Effector memory CD4-positive, alpha-beta T cell (primary cell): Measurements from ENCODE around the gene BCAS4.

Experiments used
- DNase-seq, 3 donors: peaks; one replicate each; pipeline ENCODE4 v3.0.0-alpha.2; 2020
- H3K27ac ChIP-seq: 2 replicates; pipeline ENCODE4 v1.7.0; 2013; ENCODE audit warnings: mild to moderate bottlenecking, low read length, moderate library complexity; ENCODE audit not compliant: insufficient read depth, poor library complexity, severe bottlenecking
- H3K27me3 ChIP-seq: replicated peaks from 2 replicates; pipeline ENCODE4 v1.7.0; 2013; ENCODE audit warnings: mild to moderate bottlenecking, low read length; ENCODE audit not compliant: insufficient read depth, control insufficient read depth, poor library complexity, severe bottlenecking
- H3K36me3 ChIP-seq: 2 replicates; pipeline ENCODE4 v1.7.0; 2013; ENCODE audit warnings: mild to moderate bottlenecking, low read length, moderate library complexity; ENCODE audit not compliant: control insufficient read depth, insufficient read depth
- H3K4me1 ChIP-seq: 2 replicates; pipeline ENCODE4 v1.7.0; 2013; ENCODE audit warnings: low read length, mild to moderate bottlenecking; ENCODE audit not compliant: control insufficient read depth, insufficient read depth, poor library complexity, severe bottlenecking
- H3K4me3 ChIP-seq: 2 replicates; pipeline ENCODE4 v1.7.0; 2013; ENCODE audit warnings: low read length, low read depth, mild to moderate bottlenecking; ENCODE audit not compliant: insufficient read depth, poor library complexity, severe bottlenecking
- H3K9me3 ChIP-seq: 2 replicates; pipeline ENCODE4 v1.7.0; 2013; ENCODE audit warnings: mild to moderate bottlenecking, low read length, moderate library complexity; ENCODE audit not compliant: control insufficient read depth
- total RNA-seq, 3 donors: gene quantifications; one replicate each; lab custom pipeline; 2026; lab: John Stamatoyannopoulos, UW

The BCAS4 gene
- 5.5 to 8.8 (median 7.6) reads per million in 3 donors for total RNA-seq

DNA sequence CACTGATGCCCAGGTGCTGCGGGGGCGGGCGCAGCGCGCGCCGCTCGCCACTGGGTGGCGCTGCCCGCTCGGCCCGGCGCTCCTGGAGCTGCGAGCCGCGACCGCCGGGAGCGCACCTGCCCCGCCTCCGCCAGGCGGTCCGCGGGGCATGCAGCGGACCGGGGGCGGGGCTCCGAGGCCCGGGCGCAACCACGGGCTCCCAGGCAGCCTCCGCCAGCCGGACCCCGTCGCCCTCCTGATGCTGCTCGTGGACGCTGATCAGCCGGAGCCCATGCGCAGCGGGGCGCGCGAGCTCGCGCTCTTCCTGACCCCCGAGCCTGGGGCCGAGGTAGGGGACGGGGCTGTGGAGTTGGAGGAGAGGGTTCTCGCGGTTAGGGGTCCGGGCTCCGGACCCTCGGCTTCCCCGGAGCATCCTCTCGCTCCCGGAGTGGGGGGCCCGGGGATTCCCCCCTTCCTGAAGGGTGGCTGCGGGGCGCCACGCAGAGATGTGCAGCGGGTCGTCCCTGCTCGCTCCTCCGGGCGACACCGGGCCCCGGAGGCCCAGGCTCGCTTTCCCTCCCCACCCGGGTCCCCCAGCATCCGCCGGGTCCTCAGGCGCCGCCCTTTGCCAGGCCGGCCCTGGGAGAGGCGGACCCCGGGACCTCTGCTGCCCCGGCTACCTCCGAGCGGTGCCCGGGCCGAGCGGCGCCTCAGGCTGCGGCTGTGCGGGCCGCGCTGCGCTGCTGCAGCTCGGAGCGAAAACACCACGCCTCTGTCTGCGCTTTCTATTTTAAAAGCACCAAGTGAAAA, at the start of gene BCAS4:
BCAS4 (plus strand) TSS at position 216 of the 789 bp plus-strand sequence; CDS start at position 239, 23 bp downstream.
- peaks cover 15% of the 10 kb centered on the region for H3K4me1 ChIP-seq
- DNase-seq: peak; percentile 66 to 73 (median 68)
- H3K36me3 ChIP-seq: no peaks in the 10 kb centered on the region
- H3K27ac ChIP-seq: peak within 1 kb of the TSS; percentile 61
- H3K4me3 ChIP-seq: peak within 1 kb of the TSS; percentile 99
- no peaks in the 10 kb centered on the region for H3K27me3 ChIP-seq
- H3K9me3 ChIP-seq: no peaks in the 10 kb centered on the region

DNA sequence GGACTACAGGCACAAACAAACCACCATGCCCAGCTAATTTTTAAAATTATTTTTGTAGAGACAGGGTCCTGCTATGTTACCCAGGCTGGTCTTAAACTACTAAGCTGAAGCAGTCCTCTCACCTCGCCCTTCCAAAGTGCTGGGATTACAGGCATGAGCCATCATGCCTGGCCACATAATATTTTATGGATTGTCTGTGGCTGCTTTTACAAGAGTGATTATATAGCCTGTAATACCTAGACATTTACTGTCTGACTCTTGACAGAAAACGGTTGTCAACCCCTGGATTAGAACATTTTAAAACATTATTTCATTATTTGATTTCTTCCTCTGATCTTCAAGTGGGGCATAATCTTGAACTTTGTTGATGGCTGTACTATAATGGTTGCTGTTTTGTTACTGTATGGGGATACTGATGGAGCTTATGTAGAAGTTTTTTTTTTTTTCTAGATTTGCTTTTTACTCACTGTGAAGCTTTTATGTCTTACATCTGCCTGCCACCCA, 49.2 kb upstream of the BCAS4 start:
- Histone ChIP-seq H3K4me1 (no peaks in the 10 kb centered on the region), H3K9me3 (no peaks in the 10 kb centered on the region), H3K27ac (no peak overlapping the region), H3K27me3 (no peaks in the 10 kb centered on the region), H3K36me3 (peaks cover 7% of the 10 kb centered on the region), H3K4me3 (no peak overlapping the region)
- DNase-seq: no peak

DNA sequence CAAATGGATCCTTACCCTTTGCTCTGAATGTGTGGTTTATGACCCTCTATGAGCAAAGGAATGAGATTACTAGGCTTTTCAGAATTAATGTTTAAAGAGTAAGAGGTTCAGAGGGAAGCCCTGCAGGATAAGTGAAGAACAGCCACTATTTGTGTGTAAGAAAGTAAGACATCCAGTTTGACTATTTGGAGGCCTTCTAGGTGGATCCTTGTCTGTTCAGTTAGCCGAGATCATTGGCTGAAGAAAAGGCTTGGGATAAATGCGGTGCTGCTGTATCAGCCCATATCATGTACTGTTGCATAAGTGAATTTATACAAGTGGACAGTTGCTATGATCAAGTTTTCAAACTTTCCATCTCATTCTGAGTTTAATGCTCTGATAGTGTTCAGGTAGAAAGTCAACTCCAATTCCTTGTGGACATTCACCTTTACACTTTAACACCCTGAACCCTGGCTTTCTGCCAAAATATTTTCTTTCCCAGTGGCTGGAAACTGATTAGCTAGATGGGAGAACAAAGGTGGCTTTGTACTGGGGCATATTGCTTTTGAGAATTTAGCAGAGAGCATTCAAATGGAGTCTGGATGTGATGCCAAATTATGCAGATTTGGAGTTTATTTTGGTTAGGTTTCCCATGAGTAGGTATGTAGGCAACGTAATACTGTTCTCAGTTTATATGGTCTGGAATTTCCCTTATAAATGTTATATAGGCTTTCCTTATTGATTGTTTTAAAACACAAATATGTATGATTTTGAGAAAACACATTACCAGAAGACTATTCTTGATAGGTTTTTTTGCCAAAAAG, 48.5 kb upstream of the BCAS4 start:
- H3K4me3 ChIP-seq: no peak overlapping the region
- H3K27me3 ChIP-seq: no peaks in the 10 kb centered on the region
- no peaks in the 10 kb centered on the region for H3K4me1 ChIP-seq
- peaks cover 7% of the 10 kb centered on the region for H3K36me3 ChIP-seq
- no peak overlapping the region for H3K27ac ChIP-seq
- no peaks in the 10 kb centered on the region for H3K9me3 ChIP-seq
- DNase-seq: no peak

DNA sequence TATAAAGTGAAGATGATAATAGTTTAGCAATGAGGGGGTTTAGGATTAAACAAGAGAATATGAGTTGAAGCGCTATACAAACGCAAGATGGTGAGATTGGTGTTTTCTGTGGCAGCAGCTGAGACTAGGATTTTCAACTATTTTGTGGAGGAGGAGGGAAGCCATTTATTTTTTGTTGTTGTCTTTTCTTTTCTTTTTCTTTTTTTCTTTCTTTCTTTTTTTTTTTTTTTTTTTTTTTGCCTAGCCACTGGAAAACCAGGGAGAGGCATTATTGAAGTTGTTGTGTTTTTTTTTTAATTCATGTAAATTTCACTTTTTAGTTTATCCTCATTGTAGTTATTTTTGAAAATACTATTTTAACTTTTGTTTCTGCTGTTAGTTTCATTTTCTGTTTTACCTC, 47.6 kb upstream of the BCAS4 start:
- DNase-seq: no peak
- no peak overlapping the region for H3K27ac ChIP-seq
- H3K4me3 ChIP-seq: no peak overlapping the region

GRCh38 chr20:50750145-50750671, 44.7 kb upstream of the BCAS4 start:
- H3K4me3 ChIP-seq: no peak overlapping the region
- no peaks in the 10 kb centered on the region for H3K4me1 ChIP-seq
- H3K27me3 ChIP-seq: no peaks in the 10 kb centered on the region
- H3K9me3 ChIP-seq: no peaks in the 10 kb centered on the region
- H3K36me3 ChIP-seq: peaks cover 7% of the 10 kb centered on the region
- H3K27ac ChIP-seq: no peak overlapping the region
- DNase-seq: no peak

More for the DNA sequence above, 47.6 kb upstream of the BCAS4 start:
- H3K27me3 ChIP-seq: no peaks in the 10 kb centered on the region
- H3K36me3 ChIP-seq: peaks cover 7% of the 10 kb centered on the region
- H3K4me1 ChIP-seq: no peaks in the 10 kb centered on the region
- H3K9me3 ChIP-seq: no peaks in the 10 kb centered on the region

- Histone ChIP-seq H3K9me3 (no peaks in the 10 kb centered on the region), H3K27ac (no peak overlapping the region), H3K36me3 (peaks cover 7% of the 10 kb centered on the region), H3K4me3 (no peak overlapping the region), H3K27me3 (no peaks in the 10 kb centered on the region), H3K4me1 (no peaks in the 10 kb centered on the region)
- DNase-seq: no peak
Observed at GRCh38 chr20:50753152-50753551, 41.7 kb upstream of the BCAS4 start.

GRCh38 chr20:50754420-50754819, 40.4 kb upstream of the BCAS4 start:
- H3K4me3 ChIP-seq: no peak overlapping the region
- no peak for DNase-seq
- H3K9me3 ChIP-seq: no peaks in the 10 kb centered on the region
- peaks cover 7% of the 10 kb centered on the region for H3K36me3 ChIP-seq
- no peaks in the 10 kb centered on the region for H3K4me1 ChIP-seq
- no peaks in the 10 kb centered on the region for H3K27me3 ChIP-seq
- no peak overlapping the region for H3K27ac ChIP-seq

GRCh38 chr20:50756447-50756846, 38.4 kb upstream of the BCAS4 start:
- H3K27ac ChIP-seq: no peak overlapping the region
- no peak overlapping the region for H3K4me3 ChIP-seq
- DNase-seq: no peak
- no peaks in the 10 kb centered on the region for H3K27me3 ChIP-seq
- no peaks in the 10 kb centered on the region for H3K9me3 ChIP-seq
- H3K4me1 ChIP-seq: no peaks in the 10 kb centered on the region
- no peaks in the 10 kb centered on the region for H3K36me3 ChIP-seq

GRCh38 chr20:50758469-50758868, 36.4 kb upstream of the BCAS4 start:
- no peaks in the 10 kb centered on the region for H3K9me3 ChIP-seq
- H3K27ac ChIP-seq: no peak overlapping the region
- no peak overlapping the region for H3K4me3 ChIP-seq
- H3K4me1 ChIP-seq: no peaks in the 10 kb centered on the region
- DNase-seq: no peak
- H3K36me3 ChIP-seq: no peaks in the 10 kb centered on the region
- H3K27me3 ChIP-seq: no peaks in the 10 kb centered on the region
